Thoracic aorta (tissue), 2 donors: ENCODE results near the gene LYRM2. TPM values are rescaled to one million over a fixed set of nuclear protein-coding genes. Genes with fewer than 3 reads are reported as not detected.
A peak's percentile ranks its signal among the peaks of the same experiment; 100 is the strongest.

Experiments
- ATAC-seq: fragments of 150-250 bp; one replicate; pipeline ENCODE4 v1.8.0; 2017; ENCODE audit warnings: low read depth; ENCODE audit not compliant: insufficient number of reproducible peaks, low FRiP score
- DNase-seq: peaks from one replicate; pipeline ENCODE4 v3.0.0-alpha.2; 2020; ENCODE audit warnings: low spot score
- H3K27ac ChIP-seq, 2 donors: fragments of 200-600 bp; sonication (generic); 1 replicate in 1 of 2; 2 replicates in 1 of 2; pipeline ENCODE4 v1.5.1; 2016; ENCODE audit warnings: mild to moderate bottlenecking in 2 of 2, moderate library complexity in 2 of 2
- H3K27me3 ChIP-seq: fragments of 200-600 bp; sonication (generic); replicated peaks from 2 replicates; pipeline ENCODE4 v1.6.0; 2016; ENCODE audit warnings: mild to moderate bottlenecking; ENCODE audit not compliant: insufficient read depth
- H3K36me3 ChIP-seq: fragments of 200-600 bp; sonication (generic); one replicate; pipeline ENCODE4 v1.5.1; 2016
- H3K4me1 ChIP-seq, 2 donors: fragments of 200-600 bp; sonication (generic); 1 replicate in 1 of 2; 2 replicates in 1 of 2; pipeline versions ENCODE4 v1.5.1 to v1.6.0; 2016; ENCODE audit warnings: low read depth in 2 of 2, mild to moderate bottlenecking in 1 of 2; ENCODE audit not compliant: control insufficient read depth in 1 of 2
- H3K4me3 ChIP-seq: fragments of 200-600 bp; sonication (generic); 2 replicates; pipeline ENCODE4 v1.5.1; 2016; ENCODE audit warnings: mild to moderate bottlenecking
- H3K9me3 ChIP-seq: fragments of 200-600 bp; sonication (generic); 2 replicates; pipeline ENCODE4 v1.5.1; 2016
- CTCF ChIP-seq: fragments of 200-600 bp; sonication (generic); IDR thresholded peaks from one replicate; pipeline ENCODE4 v1.5.1; 2019; ENCODE audit warnings: antibody characterized with exemption
- total RNA-seq, 2 donors: library from RNA; depleted of rRNA; stranded (reverse); fragments of >200 nt; gene quantifications; one replicate each; pipeline versions ENCODE4 v1.1.0 to v1.2.3, GENCODE V29; 2016

The LYRM2 gene
- total RNA-seq, 2 donors from 2014 or later = 12.9 to 18.1 TPM

GRCh38 chr6:89566930-89567629, 71.5 kb downstream of the LYRM2 start:
- Histone ChIP-seq H3K4me1 (peaks cover 38 to 64% of the 10 kb centered on the region in 2 donors), H3K36me3 (no peaks in the 10 kb centered on the region), H3K27ac (peak overlapping the region; percentile 85 to 87), H3K27me3 (no peaks in the 10 kb centered on the region), H3K4me3 (no peak overlapping the region), H3K9me3 (no peaks in the 10 kb centered on the region)
- ATAC-seq (no peak), DNase-seq (no peak)
- TF ChIP-seq CTCF = no peak

- Histone ChIP-seq H3K27me3 (no peaks in the 10 kb centered on the region), H3K27ac (peak overlapping the region; percentile 85 to 87), H3K4me3 (no peak overlapping the region), H3K36me3 (no peaks in the 10 kb centered on the region), H3K4me1 (peaks cover 38 to 70% of the 10 kb centered on the region in 2 donors), H3K9me3 (no peaks in the 10 kb centered on the region)
- TF ChIP-seq CTCF = no peak
- ATAC-seq = no peak
- no peak for DNase-seq
These were observed 72.3 kb downstream of the LYRM2 start for GRCh38 chr6:89566008-89566800.

GRCh38 chr6:89564752-89565427, 73.7 kb downstream of the LYRM2 start:
- Histone ChIP-seq H3K4me1 (peaks cover 38 to 78% of the 10 kb centered on the region in 2 donors), H3K4me3 (peak overlapping the region; percentile 46), H3K9me3 (no peaks in the 10 kb centered on the region), H3K27me3 (no peaks in the 10 kb centered on the region), H3K27ac (peak overlapping the region; percentile 85 to 87), H3K36me3 (no peaks in the 10 kb centered on the region)
- TF ChIP-seq CTCF = no peak
- peak; percentile 83 for ATAC-seq
- no peak for DNase-seq

- H3K27me3 ChIP-seq = no peaks in the 10 kb centered on the region
- ATAC-seq (no peak), DNase-seq (no peak)
- H3K27ac ChIP-seq = peak overlapping the region; percentile 85 to 87
- peak overlapping the region; percentile 65 for H3K4me3 ChIP-seq
- H3K4me1 ChIP-seq = peaks cover 38 to 78% of the 10 kb centered on the region in 2 donors
- TF ChIP-seq CTCF = no peak
- H3K9me3 ChIP-seq = no peaks in the 10 kb centered on the region
- H3K36me3 ChIP-seq = no peaks in the 10 kb centered on the region
These were observed 74.7 kb downstream of the LYRM2 start for GRCh38 chr6:89563866-89564265.
